Measurements from ENCODE around the gene MYLIP. TPM values are rescaled to one million over a fixed set of nuclear protein-coding genes. Genes with fewer than 3 reads are reported as not detected.

MYLIP gene
- total RNA-seq, 1 experiment from 2014 or later = 27.0 TPM

- Histone ChIP-seq H3K27me3 (ENCODE audit: insufficient read depth, low read length) (no peaks in the 10 kb centered on the region), H3K56ac (ENCODE audit: insufficient read length, low read depth, low read length) (no peak overlapping the region), H4K5ac (ENCODE audit: insufficient read length, low read depth, low read length) (no peak overlapping the region), H2BK5ac (ENCODE audit: insufficient read length, low read length) (no peak overlapping the region), H3K23ac (ENCODE audit: insufficient read length, low read depth, low read length) (no peak overlapping the region), H4K8ac (replicated peaks; ENCODE audit: insufficient read length, low read depth, low read length) (no peak overlapping the region), H2AK5ac (ENCODE audit: insufficient read length, low read length) (no peak overlapping the region), H4K20me1 (ENCODE audit: control insufficient read depth, insufficient read depth, insufficient read length) (no peaks in the 10 kb centered on the region), H2BK20ac (ENCODE audit: low read depth, low read length, poor library complexity, severe bottlenecking) (no peak overlapping the region), H3K9ac (ENCODE audit: extremely low read depth, insufficient read length, low read length) (no peak overlapping the region), H3K14ac (ENCODE audit: insufficient read depth, low read length) (no peak overlapping the region), H3K9me3 (ENCODE audit: control insufficient read depth, low read depth, low read length) (no peaks in the 10 kb centered on the region), H3K79me1 (ENCODE audit: insufficient read depth, low read depth, low read length, poor library complexity, severe bottlenecking) (no peaks in the 10 kb centered on the region), H2BK12ac (ENCODE audit: insufficient read length, low read depth, low read length) (no peak overlapping the region), H2AFZ (ENCODE audit: low read length) (no peak overlapping the region), H3T11ph (ENCODE audit: low read length) (no peak overlapping the region), H3K27ac (ENCODE audit: insufficient read length, low read depth, low read length) (no peak overlapping the region), H3K79me2 (ENCODE audit: insufficient read depth, low read length) (no peaks in the 10 kb centered on the region), H3K4me1 (ENCODE audit: insufficient read depth, low read length) (no peaks in the 10 kb centered on the region), H2BK15ac (ENCODE audit: low read depth, low read length) (no peak overlapping the region), H3K4me2 (ENCODE audit: insufficient read depth, insufficient read length, low read length) (no peak overlapping the region), H3K4ac (ENCODE audit: low read depth, low read length) (no peak overlapping the region), H2BK120ac (ENCODE audit: low read depth, low read length, poor library complexity, severe bottlenecking) (no peak overlapping the region), H4K91ac (ENCODE audit: insufficient read length, low read depth, low read length) (no peak overlapping the region), H3K18ac (ENCODE audit: insufficient read length, low read depth, low read length) (no peak overlapping the region), H3K23me2 (ENCODE audit: insufficient read length, low read depth, low read length, poor library complexity, severe bottlenecking) (no peaks in the 10 kb centered on the region)
- no peak for TF ChIP-seq CTCF (conservative IDR thresholded peaks at IDR 0.05)
- Mint-ChIP-seq H3K9me3 (no peaks in the 10 kb centered on the region), H3K27ac (no peak overlapping the region), H3K36me3 (ENCODE audit: insufficient read depth in 1 of 3, low read depth in 3 of 3) (no peaks in the 10 kb centered on the region), H3K27me3 (ENCODE audit: low read depth) (no peaks in the 10 kb centered on the region), H3K4me3 (no peak overlapping the region), H3K4me1 (no peaks in the 10 kb centered on the region)
- WGBS (ENCODE audit: extremely low coverage, insufficient read length, low lambda C conversion rate) = no CpG with 5 or more reads among the region's 4 CpGs
- no peak for DNase-seq
Measured at GRCh38 chr6:16092140-16092539, 36.7 kb upstream of the MYLIP start.
